HG02840 (cell line): Measurements from ENCODE around the gene SNX9.

Source experiments
- ATAC-seq: cut with Tn5 transposase; IDR thresholded peaks from one replicate; pipeline ENCODE4 v1.9.1; 2021; ENCODE audit warnings: mild to moderate bottlenecking, moderate library complexity, moderate number of reproducible peaks; ENCODE audit not compliant: unreplicated experiment, low FRiP score

The SNX9 gene

DNA sequence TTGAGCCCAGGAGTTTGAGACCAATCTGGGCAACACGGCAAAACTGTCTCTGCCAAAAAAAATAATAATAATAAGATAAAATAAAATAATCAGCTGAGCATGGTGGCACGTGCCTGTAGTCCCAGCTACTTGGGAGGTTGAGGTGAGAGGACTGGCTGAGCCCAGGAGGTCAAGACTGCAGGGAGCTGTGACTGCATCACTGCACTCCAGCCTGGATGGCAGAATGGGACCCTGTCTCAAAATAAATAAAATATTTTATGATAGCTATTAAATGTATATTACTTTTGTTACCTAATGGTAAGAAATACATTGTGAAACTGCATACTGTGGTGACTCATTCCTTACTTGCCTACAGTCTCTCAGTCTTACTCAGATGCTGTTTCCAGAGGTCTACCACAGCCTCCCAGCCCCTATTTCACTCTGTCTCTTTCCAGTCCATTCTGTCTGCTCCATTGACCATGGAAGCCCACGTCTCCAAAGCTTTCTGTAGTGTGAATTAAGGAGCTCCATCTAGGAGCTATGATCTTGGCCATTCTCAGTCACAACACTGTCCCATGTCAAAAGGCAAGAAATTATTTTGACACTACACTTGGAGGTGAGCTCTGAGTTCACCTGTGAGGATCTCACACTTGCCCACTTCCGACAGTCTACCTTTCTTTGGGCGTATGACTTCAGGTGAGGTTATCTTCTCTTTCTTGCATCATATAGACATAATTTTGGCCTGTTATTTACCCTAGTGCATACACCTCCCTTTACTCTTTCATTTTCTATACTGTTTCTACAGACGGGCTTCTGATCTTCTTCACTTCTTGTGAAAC, 22.4 kb upstream of the SNX9 start:
- peak; percentile 90 for ATAC-seq

GRCh38 chr6:157804448-157805327, 18.4 kb upstream of the SNX9 start:
- no peak for ATAC-seq

DNA sequence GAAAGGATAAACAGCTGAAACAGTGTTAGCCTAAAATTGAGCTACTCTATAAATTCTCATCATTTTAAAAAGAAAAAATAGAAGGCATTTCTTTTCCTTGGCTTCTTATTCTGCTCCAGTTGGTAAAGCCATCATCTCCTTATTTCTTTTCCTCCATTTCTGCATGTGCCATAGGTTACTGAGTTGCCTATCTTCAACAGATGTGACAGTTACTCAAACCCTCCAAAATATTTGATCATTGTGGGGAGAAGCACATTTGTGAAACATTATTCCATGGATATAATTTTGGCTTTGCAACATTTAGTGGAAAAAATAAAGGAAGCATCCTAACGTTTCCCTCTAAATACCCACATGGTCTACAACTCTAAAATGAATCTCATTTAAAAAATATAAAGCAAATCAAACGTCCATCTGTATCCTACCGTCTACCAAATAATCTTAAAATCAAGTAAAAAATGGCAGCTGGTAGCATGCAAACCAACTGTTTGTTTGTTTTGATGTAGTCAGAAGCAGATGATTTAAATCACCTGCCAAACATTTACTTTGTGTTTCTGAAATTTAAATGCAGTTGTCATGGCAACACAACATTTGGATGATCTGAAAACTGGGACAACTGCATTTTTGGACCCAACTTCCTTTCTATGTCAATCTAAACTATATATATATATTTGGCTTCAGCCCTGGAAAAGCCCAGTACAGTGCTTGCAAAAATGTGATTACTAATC, 16.8 kb upstream of the SNX9 start:
- no peak for ATAC-seq

GRCh38 chr6:157806856-157807215, 16.2 kb upstream of the SNX9 start:
- no peak for ATAC-seq

GRCh38 chr6:157808405-157808950, 14.6 kb upstream of the SNX9 start:
- no peak for ATAC-seq

DNA sequence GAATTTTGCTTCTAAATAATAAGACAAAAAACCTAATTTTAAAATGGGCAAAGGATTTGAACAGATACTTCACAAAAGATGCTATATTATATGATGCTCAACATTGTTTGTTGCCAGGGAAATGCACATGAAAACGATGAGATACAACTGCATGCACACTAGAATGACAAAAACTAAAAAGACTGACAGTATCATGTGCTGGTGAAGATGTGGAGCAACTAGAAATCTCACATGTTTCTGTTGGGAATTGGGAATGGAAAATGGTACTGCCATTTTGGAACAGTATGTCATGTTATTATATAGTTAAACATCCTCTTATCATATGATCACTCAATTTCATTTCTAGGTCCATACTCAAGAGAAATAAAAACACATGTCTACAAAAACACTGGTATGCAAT, 13.4 kb upstream of the SNX9 start:
- no peak for ATAC-seq

- ATAC-seq: no peak
Observed at GRCh38 chr6:157811137-157811475, 11.9 kb upstream of the SNX9 start.

- no peak for ATAC-seq
Observed at GRCh38 chr6:157811476-157812173, 11.4 kb upstream of the SNX9 start.

DNA sequence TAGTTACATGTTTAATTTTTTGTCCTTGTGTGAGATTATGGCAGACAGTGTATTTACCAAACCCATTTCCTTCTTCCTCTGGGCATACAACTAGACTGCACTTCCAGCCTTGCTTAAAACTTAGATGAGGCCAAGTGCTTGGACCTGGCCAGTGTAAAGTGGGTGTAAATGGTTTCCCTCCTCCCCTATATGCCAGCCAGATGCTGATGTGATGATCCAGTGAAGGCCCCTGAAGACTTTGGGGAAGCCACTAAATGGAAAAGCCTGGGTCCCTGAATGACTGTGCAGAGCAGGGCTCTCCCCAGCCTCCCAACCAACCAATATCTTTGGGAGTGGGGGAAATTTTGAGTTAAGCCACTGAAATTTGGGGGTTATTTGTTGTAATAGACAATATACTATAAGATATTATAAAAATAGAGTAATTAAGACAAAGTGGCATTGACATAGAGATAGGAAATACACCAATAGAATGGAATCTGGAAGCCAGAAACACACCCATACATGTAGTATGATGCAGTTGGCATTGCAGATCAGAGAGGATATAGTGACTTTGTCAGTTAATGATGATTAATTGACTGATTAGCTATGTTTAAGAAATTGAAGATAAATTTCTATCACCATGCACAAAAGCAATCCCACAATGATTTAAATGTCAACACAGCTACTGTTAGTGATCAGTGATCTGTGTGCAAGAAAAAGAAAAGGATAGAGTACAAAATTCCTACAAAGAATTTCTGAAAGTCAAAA, 10.4 kb upstream of the SNX9 start:
- ATAC-seq: no peak

DNA sequence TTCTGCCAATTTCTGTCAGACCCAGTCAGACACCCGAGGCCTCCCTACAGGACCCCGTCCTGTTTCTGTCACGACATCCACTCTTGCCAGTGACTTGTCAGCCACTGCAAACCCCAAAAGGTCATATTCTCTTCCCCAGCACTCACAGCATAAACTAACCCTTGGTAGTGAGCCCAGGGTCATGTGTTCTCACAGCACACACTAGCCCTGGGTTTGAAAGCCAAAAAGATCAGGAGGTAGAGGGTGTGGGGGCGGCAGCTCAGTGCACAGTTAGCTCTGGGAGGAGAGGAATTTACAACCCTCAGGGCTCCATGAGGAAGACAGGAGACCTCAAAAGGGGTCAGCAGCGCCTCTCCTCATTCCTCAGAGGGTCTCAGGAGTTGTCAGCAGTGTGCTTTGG, 9.9 kb upstream of the SNX9 start:
- ATAC-seq: no peak

GRCh38 chr6:157813750-157814455, 9.1 kb upstream of the SNX9 start:
- no peak for ATAC-seq

DNA sequence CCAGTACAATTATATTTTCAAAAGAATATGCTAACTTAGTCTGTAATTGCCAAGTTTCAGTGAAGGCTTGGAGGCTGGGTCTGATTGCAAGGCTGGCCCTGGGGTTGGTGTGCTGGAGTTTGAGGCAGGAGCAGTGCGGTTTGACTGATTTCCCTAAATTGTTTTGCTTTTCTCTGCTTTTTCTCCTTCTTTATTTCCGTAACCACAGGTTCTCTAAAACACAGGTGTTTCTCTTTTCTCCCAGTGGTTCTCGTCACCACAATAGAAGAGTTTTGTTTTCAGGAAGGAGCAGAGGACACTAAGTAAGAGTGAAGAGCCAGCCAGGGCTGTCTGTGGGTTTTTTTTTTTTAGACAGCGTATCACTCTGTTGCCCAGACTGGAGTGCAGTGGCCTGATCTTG, 8.2 kb upstream of the SNX9 start:
- no peak for ATAC-seq

DNA sequence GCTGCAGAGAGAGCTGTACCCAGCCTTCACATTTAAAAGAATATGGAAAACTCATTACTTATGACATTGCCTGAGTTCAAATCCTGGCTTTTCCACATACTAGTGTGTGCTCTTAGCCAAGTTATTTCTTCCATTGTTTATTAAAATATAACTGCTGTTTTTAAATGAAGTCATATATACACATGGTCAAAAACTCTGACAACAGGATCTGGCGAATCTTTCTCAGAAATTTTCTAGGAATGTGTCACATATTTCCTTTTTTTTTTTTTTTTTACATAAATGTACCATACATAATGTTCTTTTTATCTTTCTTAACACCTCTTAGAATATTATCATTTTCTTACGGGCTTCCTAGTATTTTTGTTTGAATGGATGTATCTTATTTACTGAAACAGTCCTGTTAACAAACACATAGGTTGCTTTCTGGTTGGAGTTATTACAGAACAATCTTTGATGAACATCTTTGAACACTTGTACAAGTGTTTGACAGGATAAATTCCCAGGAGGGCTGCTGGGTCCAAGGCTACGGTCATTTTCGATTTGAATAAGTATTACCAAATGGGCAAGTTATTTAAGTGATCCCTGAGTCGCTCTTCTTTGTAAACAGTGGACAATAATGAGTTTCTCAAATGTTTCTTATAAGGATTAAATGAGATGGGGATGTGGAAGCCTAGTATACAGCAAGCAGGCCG, 1.6 kb upstream of the SNX9 start:
- ATAC-seq: no peak

- no peak for ATAC-seq
Observed at GRCh38 chr6:157822245-157823000, 623 bp upstream of the SNX9 start.

- peak; percentile 44 for ATAC-seq
Observed at GRCh38 chr6:157823528-157824370, 703 bp downstream of the SNX9 start.

DNA sequence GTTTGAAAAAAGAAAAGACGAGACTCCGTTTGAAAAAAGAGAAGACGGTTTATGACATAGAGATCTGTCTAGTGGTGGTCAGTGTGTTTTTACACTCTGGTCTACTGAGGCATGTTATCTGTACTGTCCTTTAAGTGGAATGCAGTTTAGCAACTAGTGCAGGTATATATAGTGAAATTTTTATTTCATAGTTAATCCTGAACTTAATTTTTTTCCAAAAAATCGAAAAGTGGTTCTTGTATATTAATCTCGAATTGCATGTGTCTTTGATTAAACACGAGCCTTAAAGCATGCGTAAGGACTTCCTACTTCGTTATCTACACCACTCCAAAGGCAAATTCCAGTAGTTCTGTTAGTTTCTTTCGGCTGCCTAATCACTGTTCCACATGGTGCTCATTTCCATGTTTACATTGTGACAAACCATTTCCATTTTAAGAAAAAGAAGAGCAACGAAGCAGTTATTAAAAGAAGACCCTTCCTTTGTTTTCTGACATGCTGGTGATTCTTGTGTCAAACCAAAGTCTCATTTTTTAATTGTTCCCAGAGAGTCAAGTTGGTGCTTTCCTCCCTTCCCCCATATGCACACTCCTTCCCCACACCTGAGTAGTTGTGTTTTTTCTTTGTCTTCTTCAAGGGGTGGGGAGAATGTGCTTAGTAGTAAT, 2.3 kb downstream of the SNX9 start:
- no peak for ATAC-seq
